MV-4-11 (cell line): ENCODE data around the gene SPOCK1.
"Not testable (repeated sequence)": the region's sequence is repeated elsewhere in the genome, so short reads cannot be mapped to it uniquely, and the experiment has no call there.

ENCODE experiments used
- DNase-seq: peaks from one replicate; lab custom pipeline; 2025; lab: John Stamatoyannopoulos, UW

SPOCK1 gene

GRCh38 chr5:137395011-137395755 lies 103.9 kb downstream of the SPOCK1 start:
- no peak for DNase-seq

GRCh38 chr5:137394380-137394779 lies 104.7 kb downstream of the SPOCK1 start:
- no peak for DNase-seq

- DNase-seq = no peak
Observed at GRCh38 chr5:137393196-137393993, 105.7 kb downstream of the SPOCK1 start.

- no peak for DNase-seq
Observed at GRCh38 chr5:137392261-137392660, 106.9 kb downstream of the SPOCK1 start.

- DNase-seq = not testable (repeated sequence)
Observed at GRCh38 chr5:137391044-137391443, 108.1 kb downstream of the SPOCK1 start.

GRCh38 chr5:137389042-137389441 lies 110.1 kb downstream of the SPOCK1 start:
- no peak for DNase-seq

- no peak for DNase-seq
Observed at GRCh38 chr5:137385064-137385463, 114.1 kb downstream of the SPOCK1 start.

- no peak for DNase-seq
Observed at GRCh38 chr5:137383909-137384308, 115.2 kb downstream of the SPOCK1 start.

- DNase-seq = no peak
Observed at GRCh38 chr5:137381555-137381954, 117.6 kb downstream of the SPOCK1 start.

GRCh38 chr5:137379555-137380286 lies 119.4 kb downstream of the SPOCK1 start:
- DNase-seq = no peak

GRCh38 chr5:137375741-137376526 lies 123.2 kb downstream of the SPOCK1 start:
- DNase-seq = no peak

- no peak for DNase-seq
Observed at GRCh38 chr5:137374110-137374714, 124.9 kb downstream of the SPOCK1 start.

GRCh38 chr5:137372773-137373160 lies 126.4 kb downstream of the SPOCK1 start:
- DNase-seq = peak; percentile 96

GRCh38 chr5:137372016-137372772 lies 126.9 kb downstream of the SPOCK1 start:
- DNase-seq = peak; percentile 83

- no peak for DNase-seq
Observed at GRCh38 chr5:137370096-137371071, 128.7 kb downstream of the SPOCK1 start.

GRCh38 chr5:137368651-137369050 lies 130.5 kb downstream of the SPOCK1 start:
- no peak for DNase-seq

GRCh38 chr5:137367951-137368350 lies 131.2 kb downstream of the SPOCK1 start:
- peak; percentile 89 for DNase-seq

- DNase-seq = no peak
Observed at GRCh38 chr5:137366526-137366925, 132.6 kb downstream of the SPOCK1 start.

- no peak for DNase-seq
Observed at GRCh38 chr5:137365126-137365865, 133.8 kb downstream of the SPOCK1 start.
